ENCODE results near the gene HOGA1. TPM values are rescaled to one million over a fixed set of nuclear protein-coding genes. Genes with fewer than 3 reads are reported as not detected.
"Not testable (repeated sequence)": the region's sequence is repeated elsewhere in the genome, so short reads cannot be mapped to it uniquely, and the experiment has no call there.

HOGA1 gene
- total and polyA plus RNA-seq, 12 donors = 2.1 to 30.8 (median 13.0) TPM

- Histone ChIP-seq H3K27me3 (no peaks in the 10 kb centered on the region), H3K4me1 (replicated peaks in 1 of 2) (peaks cover 14 to 18% of the 10 kb centered on the region in 2 donors), H3K4me3 (peak within 1 kb of the TSS; percentile 39 to 88 (median 72)), H3K36me3 (replicated peaks in 1 of 2) (peaks cover 0 to 9% of the 10 kb centered on the region in 2 donors), H3K9me3 (replicated peaks in 1 of 3) (no peaks in the 10 kb centered on the region), H3K27ac (peak within 1 kb of the TSS; percentile 5 to 97 (median 92))
- 1 to 6% (median 2%) methylated on average over 19 to 54 of the region's 54 CpGs for WGBS, 4 donors
- TF ChIP-seq CTCF (IDR thresholded peaks at IDR 0.05) (no peak), POLR2A (IDR thresholded peaks at IDR 0.05) (peak; percentile 93 to 98)
- peak; percentile 99 to 100 (median 100) for DNase-seq
- intact Hi-C loops (cut with DNase I) = no loop called here
These were observed 56.1 kb downstream of the HOGA1 start, which contains the start of gene PI4K2A for GRCh38 chr10:97640174-97640867. Gene PI4K2A (plus strand): TSS chr10:97640671. CDS start chr10:97640743, 72 bp downstream.

GRCh38 chr10:97640868-97641811, 57.0 kb downstream of the HOGA1 start:
- no peaks in the 10 kb centered on the region for H3K9me3 ChIP-seq (replicated peaks in 1 of 3)
- WGBS, 4 donors = 0 to 2% (median 0%) methylated on average over 17 to 67 of the region's 67 CpGs
- TF ChIP-seq POLR2A (IDR thresholded peaks at IDR 0.05) = peak; percentile 36 to 52
- TF ChIP-seq CTCF (IDR thresholded peaks at IDR 0.05) = no peak
- peaks cover 14 to 18% of the 10 kb centered on the region in 2 donors for H3K4me1 ChIP-seq (replicated peaks in 1 of 2)
- H3K27me3 ChIP-seq = no peaks in the 10 kb centered on the region
- peak overlapping the region; percentile 5 to 97 (median 92) for H3K27ac ChIP-seq
- peak; percentile 46 to 70 (median 57) for DNase-seq
- intact Hi-C loops (cut with DNase I) = no loop called here
- peaks cover 0 to 9% of the 10 kb centered on the region in 2 donors for H3K36me3 ChIP-seq (replicated peaks in 1 of 2)
- peak overlapping the region; percentile 39 to 88 (median 72) for H3K4me3 ChIP-seq

GRCh38 chr10:97642471-97643159, 58.4 kb downstream of the HOGA1 start:
- H3K27me3 ChIP-seq; intact Hi-C loops (cut with DNase I); H3K36me3 ChIP-seq (replicated peaks in 1 of 2); H3K9me3 ChIP-seq (replicated peaks in 1 of 3); H3K4me3 ChIP-seq: not testable (repeated sequence)
- Histone ChIP-seq H3K4me1 (replicated peaks in 1 of 2) (peaks cover 17 to 28% of the 10 kb centered on the region in 2 donors), H3K27ac (peak overlapping the region in 2 of 5 donors; percentile 92 to 94)
- whole genome bisulfite sequencing, 4 donors = 78 to 85% (median 79%) methylated on average over 13 of the region's 13 CpGs
- DNase-seq = peak in 1 of 7 donors; percentile 36

GRCh38 chr10:97643441-97643985, 59.3 kb downstream of the HOGA1 start:
- 87 to 95% (median 94%) methylated on average over 4 of the region's 4 CpGs for WGBS, 4 donors

More at GRCh38 chr10:97643441-97643985, 59.3 kb downstream of the HOGA1 start:
- no peaks in the 10 kb centered on the region for H3K27me3 ChIP-seq
- H3K9me3 ChIP-seq (replicated peaks in 1 of 3) = no peaks in the 10 kb centered on the region
- H3K4me1 ChIP-seq (replicated peaks in 1 of 2) = peaks cover 23 to 37% of the 10 kb centered on the region in 2 donors
- H3K4me3 ChIP-seq = no peak overlapping the region
- no peak for TF ChIP-seq POLR2A (IDR thresholded peaks at IDR 0.05)
- TF ChIP-seq CTCF (IDR thresholded peaks at IDR 0.05) = no peak
- peak overlapping the region in 1 of 5 donors; percentile 22 for H3K27ac ChIP-seq
- intact Hi-C loops (cut with DNase I) = no loop called here
- peaks cover 0 to 9% of the 10 kb centered on the region in 2 donors for H3K36me3 ChIP-seq (replicated peaks in 1 of 2)
- no peak for DNase-seq

Data from adrenal gland (tissue), 12 donors.